Breast epithelium (tissue), 3 donors: ENCODE measurements around the gene LSS.

Source experiments
- CTCF ChIP-seq, 3 donors: fragments of 450-650 bp; IDR thresholded peaks; one replicate each; pipeline ENCODE4 v1.5.1; 2016 to 2017; ENCODE audit warnings: antibody characterized with exemption in 3 of 3, mild to moderate bottlenecking in 3 of 3, moderate library complexity in 3 of 3
- POLR2A ChIP-seq: fragments of 450-650 bp; IDR thresholded peaks from one replicate; pipeline ENCODE4 v1.6.1; 2016; ENCODE audit warnings: antibody characterized with exemption, mild to moderate bottlenecking, moderate library complexity
- POLR2AphosphoS5 ChIP-seq, 3 donors: sonication (generic); formaldehyde crosslinking; IDR thresholded peaks; one replicate each; pipeline ENCODE4 v1.6.1; 2017; ENCODE audit warnings: antibody characterized with exemption in 3 of 3

- TF ChIP-seq CTCF (IDR thresholded peaks at IDR 0.05) = no peak
- TF ChIP-seq POLR2A = no peak
- TF ChIP-seq POLR2AphosphoS5 (IDR thresholded peaks at IDR 0.05) = no peak
These were observed 67.5 kb downstream of the LSS start for GRCh38 chr21:46160907-46161632.
